AG10803 (cell line): Measurements from ENCODE around the gene PTPRE.

ENCODE experiments used
- DNase-seq: peaks from one replicate; pipeline ENCODE4 v3.0.0; 2010; ENCODE audit warnings: low read depth
- H3K4me3 ChIP-seq: 2 replicates; pipeline ENCODE4 v1.5.1; 2011; ENCODE audit warnings: mild to moderate bottlenecking, low read length, control low read depth
- TF ChIP-seq, protein P1 (sequence below): conservative IDR thresholded peaks from 2 replicates; pipeline ENCODE4 v1.5.1; 2011; ENCODE audit warnings: mild to moderate bottlenecking, low read length, control low read depth, inconsistent platforms

Gene PTPRE, protein sequence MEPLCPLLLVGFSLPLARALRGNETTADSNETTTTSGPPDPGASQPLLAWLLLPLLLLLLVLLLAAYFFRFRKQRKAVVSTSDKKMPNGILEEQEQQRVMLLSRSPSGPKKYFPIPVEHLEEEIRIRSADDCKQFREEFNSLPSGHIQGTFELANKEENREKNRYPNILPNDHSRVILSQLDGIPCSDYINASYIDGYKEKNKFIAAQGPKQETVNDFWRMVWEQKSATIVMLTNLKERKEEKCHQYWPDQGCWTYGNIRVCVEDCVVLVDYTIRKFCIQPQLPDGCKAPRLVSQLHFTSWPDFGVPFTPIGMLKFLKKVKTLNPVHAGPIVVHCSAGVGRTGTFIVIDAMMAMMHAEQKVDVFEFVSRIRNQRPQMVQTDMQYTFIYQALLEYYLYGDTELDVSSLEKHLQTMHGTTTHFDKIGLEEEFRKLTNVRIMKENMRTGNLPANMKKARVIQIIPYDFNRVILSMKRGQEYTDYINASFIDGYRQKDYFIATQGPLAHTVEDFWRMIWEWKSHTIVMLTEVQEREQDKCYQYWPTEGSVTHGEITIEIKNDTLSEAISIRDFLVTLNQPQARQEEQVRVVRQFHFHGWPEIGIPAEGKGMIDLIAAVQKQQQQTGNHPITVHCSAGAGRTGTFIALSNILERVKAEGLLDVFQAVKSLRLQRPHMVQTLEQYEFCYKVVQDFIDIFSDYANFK

DNA sequence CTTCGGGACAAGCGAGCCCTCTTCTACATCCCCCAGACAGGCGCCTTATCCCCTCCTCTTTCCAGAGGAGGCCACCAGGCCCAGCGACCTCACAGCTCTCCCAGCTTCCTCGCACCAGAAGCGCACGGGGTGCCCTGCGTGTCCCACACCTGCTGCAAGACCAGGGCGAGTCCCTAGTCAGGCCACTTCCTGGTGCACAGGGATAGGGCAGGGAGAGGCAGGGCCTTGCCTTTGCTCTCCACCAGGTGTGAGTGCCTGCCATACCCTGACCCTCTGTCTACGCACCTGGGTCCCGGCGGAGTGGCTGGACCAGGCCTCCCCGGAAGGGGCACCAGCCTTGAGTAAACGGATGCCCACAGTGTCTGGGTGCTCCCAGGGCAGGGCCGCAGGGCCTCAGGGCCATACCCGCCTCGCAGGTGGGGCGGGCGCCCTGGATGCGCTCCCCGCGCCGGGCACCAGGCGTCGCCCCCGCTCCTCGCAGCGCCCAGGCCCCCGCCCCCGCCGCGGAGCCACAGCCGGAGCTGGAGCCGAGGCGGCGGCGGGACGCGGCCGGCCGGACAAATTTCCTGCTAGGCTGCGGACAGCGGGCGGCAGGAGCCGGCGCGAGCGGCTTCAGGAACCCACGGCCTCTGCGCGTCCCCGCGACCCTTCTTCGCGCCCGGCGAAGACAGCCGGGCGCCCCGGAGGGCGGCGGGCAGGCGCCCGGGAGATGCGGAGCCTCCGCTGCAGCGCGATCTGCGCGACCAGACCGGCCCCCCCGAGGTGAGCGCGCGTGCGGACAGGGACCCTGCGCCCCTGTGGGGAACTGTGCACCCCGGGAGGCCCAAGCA lies at the start of gene PTPRE:
PTPRE (plus strand) TSS at position 556 of the 830 bp plus-strand sequence. CDS start 133,779 bp downstream, outside the sequence.
- peak; percentile 53 for DNase-seq
- H3K4me3 ChIP-seq: peak within 1 kb of the TSS; percentile 43
- TF ChIP-seq, protein P1, sequence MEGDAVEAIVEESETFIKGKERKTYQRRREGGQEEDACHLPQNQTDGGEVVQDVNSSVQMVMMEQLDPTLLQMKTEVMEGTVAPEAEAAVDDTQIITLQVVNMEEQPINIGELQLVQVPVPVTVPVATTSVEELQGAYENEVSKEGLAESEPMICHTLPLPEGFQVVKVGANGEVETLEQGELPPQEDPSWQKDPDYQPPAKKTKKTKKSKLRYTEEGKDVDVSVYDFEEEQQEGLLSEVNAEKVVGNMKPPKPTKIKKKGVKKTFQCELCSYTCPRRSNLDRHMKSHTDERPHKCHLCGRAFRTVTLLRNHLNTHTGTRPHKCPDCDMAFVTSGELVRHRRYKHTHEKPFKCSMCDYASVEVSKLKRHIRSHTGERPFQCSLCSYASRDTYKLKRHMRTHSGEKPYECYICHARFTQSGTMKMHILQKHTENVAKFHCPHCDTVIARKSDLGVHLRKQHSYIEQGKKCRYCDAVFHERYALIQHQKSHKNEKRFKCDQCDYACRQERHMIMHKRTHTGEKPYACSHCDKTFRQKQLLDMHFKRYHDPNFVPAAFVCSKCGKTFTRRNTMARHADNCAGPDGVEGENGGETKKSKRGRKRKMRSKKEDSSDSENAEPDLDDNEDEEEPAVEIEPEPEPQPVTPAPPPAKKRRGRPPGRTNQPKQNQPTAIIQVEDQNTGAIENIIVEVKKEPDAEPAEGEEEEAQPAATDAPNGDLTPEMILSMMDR: peak; percentile 40

DNA sequence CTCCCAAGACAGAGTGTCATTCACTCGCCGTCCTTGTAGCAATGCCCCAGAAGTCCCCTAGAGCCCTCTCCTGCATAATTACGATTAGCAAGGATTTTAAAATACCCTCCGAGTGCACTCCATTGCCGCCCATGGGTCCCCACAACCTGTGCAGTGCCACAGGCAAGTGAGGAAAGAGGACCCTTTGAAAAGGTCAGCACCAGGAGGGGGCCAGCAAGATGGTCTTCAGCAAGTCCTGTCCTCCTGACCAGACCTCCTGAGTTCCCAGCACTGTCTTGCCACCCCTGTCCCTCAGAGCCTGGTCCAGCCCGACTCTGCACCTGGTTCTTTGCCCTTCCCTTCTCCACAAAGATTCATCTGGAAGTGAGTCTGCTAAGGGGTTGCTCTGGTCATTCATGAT lies 46.3 kb upstream of the PTPRE start:
- no peak for DNase-seq
- TF ChIP-seq, protein P1: no peak
- no peak overlapping the region for H3K4me3 ChIP-seq

DNA sequence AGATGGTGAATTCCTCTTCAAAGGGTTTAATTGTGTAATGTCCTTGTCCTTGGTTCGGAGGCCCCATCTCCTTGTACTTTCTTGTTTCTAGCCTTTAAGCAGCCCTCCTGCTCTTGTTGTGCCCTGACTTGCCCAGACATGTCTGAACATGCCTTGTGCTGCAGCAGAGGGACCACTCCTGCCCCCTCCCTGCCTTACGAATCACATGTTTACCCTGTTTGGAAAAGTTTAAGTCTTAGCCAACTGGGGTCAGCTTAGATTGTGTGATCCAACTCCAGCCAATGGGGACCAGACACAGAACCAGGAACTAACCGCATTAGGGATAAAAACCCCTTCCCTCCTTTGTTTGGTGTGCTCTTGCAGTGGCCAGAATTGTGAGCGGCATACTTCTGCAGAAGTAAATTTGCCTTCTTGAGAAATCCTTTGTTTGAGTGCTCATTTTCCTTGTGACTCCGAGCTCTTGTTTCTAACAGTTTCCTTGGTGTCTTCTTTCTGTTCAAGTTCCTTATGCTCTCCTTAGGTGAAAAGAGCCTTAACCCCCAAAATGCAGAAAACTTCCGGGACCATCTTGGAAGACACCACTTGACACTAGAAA lies 43.6 kb upstream of the PTPRE start:
- TF ChIP-seq, protein P1: no peak
- no peak overlapping the region for H3K4me3 ChIP-seq
- DNase-seq: no peak

DNA sequence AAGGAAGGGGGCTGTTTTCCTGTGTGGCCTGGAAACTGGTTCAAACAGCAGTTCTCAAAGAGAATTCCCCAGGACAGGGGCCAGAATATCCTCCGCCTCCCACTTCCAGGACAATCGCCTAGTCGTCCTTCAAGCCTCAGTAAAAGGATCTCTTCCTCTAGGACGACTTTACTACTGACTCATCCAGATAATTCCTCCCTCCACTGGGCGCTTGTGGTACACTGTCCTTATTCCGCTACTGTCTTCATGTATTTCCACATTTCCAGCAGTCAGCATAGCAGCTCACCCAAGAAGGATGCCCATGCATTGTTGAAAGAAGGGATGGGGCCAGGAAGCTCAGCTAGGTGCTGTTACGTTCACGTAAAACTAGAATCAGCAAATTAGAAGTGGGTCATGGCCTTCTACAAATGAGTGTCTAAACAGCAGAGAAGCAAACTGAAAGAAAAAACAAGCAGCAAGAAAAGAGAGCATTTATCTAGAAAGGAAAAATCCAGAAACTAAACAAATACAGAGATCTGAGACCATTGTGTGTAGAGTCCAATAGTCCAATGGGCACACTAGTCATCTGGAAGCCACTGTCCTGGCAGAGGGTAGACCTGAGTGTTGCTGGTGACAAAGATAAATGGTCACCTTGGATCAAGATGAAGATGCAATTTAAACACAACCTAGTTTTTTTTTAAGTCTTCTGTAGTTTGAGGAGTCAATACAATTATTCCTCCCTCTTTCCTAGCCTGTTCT lies 40.5 kb upstream of the PTPRE start:
- H3K4me3 ChIP-seq: no peak overlapping the region
- no peak for DNase-seq
- TF ChIP-seq, protein P1: no peak

DNA sequence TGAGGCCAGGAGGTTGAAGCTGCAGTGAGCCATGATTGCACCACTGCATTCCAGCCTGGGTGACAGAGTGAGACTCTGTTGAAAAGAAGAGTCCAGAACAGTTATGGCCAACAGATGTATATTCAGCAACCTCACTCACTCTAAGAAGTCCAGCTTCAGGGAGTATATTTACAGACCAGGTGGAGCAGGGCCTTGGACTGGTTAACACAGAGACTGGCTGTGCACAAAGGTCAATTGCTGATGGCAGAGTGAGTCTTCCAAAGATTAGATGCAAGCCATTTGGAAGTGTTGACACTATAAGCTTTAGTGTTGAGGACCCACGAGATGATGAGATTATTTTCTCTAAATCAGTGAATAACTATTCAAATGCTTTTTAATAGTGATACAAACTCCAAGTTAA lies 39.1 kb upstream of the PTPRE start:
- TF ChIP-seq, protein P1: no peak
- no peak for DNase-seq
- no peak overlapping the region for H3K4me3 ChIP-seq

DNA sequence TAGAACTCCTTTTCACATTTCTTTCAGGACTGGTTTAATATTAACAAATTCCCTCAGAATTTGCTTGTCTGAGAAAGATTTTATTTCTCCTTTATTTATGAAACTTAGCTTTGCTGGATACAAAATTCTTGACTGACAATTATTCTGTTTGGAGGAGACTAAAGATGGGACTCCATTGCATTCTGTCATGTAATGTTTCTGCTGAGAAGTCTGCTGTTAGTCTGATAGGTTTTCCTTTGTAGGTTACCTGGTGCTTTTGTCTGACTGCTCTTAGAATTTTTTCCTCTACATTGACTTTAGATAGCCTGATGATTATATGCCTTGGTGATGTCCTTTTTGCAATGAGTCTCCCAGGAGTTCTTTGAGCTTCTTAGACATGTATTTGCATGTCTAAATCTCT lies 37.6 kb upstream of the PTPRE start:
- TF ChIP-seq, protein P1: no peak
- DNase-seq: no peak
- H3K4me3 ChIP-seq: no peak overlapping the region
